ENCODE results near the gene TRIM26.

Gene TRIM26

DNA sequence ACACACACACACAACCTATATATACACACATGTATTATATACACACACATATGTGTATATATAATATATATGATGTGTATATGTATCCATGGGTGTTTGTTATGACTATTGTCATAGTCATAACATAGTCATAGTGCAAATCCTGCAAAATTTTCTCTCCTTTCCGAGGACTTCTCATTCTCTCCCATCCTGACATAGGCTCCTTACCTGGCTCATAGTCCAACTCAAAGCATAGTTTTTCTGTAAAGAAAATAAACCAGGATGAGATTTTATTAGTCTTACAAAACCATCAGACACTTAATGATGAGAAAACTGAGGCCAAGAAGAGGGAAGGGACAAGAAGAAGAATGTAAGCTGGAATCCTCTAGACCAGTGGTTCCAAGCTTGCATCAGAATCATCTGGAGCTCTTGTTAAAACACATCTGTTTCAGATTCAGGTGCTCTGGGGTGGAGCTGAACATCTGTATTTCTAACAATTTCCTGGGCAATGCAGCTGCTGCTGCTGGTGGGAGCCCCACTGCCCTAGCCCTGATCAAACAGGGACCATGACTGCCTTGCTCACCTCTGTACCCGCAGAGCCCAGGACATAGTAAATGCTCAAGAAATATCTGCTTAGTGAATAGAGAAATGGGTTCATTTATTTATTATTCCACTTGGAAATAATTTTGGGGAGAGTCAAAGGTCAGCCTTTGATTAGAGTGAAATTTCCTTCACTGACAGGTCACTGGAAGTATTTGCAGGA is 57.5 kb downstream of the TRIM26 start:
- TF ChIP-seq, protein P1, sequence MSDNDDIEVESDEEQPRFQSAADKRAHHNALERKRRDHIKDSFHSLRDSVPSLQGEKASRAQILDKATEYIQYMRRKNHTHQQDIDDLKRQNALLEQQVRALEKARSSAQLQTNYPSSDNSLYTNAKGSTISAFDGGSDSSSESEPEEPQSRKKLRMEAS (IDR thresholded peaks at IDR 0.05; ENCODE audit: low read depth, low read length) = no peak
- TF ChIP-seq MYC (IDR thresholded peaks at IDR 0.05; ENCODE audit: low read depth, low read length) (no peak), POLR2A (IDR thresholded peaks at IDR 0.05; ENCODE audit: extremely low read depth, insufficient read length) (no peak)
- TF ChIP-seq, protein P2, sequence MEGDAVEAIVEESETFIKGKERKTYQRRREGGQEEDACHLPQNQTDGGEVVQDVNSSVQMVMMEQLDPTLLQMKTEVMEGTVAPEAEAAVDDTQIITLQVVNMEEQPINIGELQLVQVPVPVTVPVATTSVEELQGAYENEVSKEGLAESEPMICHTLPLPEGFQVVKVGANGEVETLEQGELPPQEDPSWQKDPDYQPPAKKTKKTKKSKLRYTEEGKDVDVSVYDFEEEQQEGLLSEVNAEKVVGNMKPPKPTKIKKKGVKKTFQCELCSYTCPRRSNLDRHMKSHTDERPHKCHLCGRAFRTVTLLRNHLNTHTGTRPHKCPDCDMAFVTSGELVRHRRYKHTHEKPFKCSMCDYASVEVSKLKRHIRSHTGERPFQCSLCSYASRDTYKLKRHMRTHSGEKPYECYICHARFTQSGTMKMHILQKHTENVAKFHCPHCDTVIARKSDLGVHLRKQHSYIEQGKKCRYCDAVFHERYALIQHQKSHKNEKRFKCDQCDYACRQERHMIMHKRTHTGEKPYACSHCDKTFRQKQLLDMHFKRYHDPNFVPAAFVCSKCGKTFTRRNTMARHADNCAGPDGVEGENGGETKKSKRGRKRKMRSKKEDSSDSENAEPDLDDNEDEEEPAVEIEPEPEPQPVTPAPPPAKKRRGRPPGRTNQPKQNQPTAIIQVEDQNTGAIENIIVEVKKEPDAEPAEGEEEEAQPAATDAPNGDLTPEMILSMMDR (IDR thresholded peaks at IDR 0.05; ENCODE audit: low read depth, low read length) = no peak
- DNase-seq (ENCODE audit: low read depth) = no peak
- no peak overlapping the region for H3K4me3 ChIP-seq (ENCODE audit: low read depth, low read length)

DNA sequence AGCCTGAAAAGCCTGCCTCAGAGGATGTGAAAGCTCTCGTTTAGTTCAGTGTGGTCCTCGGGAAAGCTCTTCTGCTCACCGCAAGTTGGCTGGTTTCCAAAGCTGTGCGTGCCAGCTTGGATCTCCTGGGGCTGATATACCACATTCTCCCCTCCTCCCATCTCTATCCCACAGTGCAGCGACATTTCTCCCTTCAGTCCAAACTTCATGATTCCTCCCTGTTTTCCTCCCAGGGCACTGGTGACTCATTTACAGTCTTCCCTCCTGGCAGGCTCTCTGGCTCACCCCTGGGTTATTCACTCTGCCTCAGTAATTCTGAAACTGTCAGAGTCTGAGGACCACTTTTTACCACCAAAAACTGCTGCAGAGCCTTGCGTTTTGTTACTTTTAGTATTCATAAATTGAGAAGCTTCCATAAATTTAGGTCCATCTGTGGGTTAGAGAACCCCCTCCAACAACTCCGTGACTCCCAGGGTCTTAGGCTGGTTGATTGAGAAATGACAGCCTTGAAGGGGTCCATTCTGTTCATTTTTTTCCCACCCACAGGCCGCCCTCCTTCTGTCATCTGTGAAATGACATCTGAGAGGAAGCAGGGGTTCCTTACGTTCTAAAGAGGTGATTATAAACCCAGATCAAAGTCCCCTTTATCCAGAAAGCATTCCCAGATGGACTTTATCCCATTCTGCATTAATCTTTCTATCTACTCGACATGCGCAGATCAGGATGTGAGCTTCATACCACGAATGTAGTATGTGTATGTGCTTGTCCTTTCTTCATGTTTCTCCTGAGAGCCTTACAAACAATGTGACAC is 58.3 kb downstream of the TRIM26 start:
- TF ChIP-seq, protein P1 (IDR thresholded peaks at IDR 0.05; ENCODE audit: low read depth, low read length) = no peak
- TF ChIP-seq MYC (IDR thresholded peaks at IDR 0.05; ENCODE audit: low read depth, low read length) (no peak), POLR2A (IDR thresholded peaks at IDR 0.05; ENCODE audit: extremely low read depth, insufficient read length) (no peak)
- TF ChIP-seq, protein P2 (IDR thresholded peaks at IDR 0.05; ENCODE audit: low read depth, low read length) = no peak
- DNase-seq (ENCODE audit: low read depth) = no peak
- no peak overlapping the region for H3K4me3 ChIP-seq (ENCODE audit: low read depth, low read length)

DNA sequence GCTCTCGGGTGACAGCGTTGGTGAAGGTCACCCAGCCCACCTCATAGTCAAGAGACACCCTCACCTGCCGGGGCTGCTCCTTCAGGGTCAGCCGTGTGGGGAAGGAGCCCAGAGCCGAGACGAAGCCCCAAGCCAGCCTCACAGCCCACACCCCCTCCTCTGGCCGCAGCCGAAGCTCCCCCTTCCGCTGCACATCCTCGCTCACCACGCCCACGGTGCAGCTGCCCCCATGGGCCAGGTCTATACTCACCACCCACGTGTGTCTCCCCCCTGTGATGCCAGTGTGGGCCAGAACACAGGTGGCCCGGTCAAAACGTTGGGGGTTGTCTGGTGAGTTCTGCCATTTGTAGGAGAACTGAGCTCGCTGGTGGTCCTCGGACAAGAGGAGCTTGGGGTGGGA is 59.1 kb downstream of the TRIM26 start:
- no peak for DNase-seq (ENCODE audit: low read depth)
- no peak overlapping the region for H3K4me3 ChIP-seq (ENCODE audit: low read depth, low read length)
- TF ChIP-seq, protein P2 (IDR thresholded peaks at IDR 0.05; ENCODE audit: low read depth, low read length) = no peak
- no peak for TF ChIP-seq MYC (IDR thresholded peaks at IDR 0.05; ENCODE audit: low read depth, low read length)
- no peak for TF ChIP-seq POLR2A (IDR thresholded peaks at IDR 0.05; ENCODE audit: extremely low read depth, insufficient read length)
- TF ChIP-seq, protein P1 (IDR thresholded peaks at IDR 0.05; ENCODE audit: low read depth, low read length) = no peak

DNA sequence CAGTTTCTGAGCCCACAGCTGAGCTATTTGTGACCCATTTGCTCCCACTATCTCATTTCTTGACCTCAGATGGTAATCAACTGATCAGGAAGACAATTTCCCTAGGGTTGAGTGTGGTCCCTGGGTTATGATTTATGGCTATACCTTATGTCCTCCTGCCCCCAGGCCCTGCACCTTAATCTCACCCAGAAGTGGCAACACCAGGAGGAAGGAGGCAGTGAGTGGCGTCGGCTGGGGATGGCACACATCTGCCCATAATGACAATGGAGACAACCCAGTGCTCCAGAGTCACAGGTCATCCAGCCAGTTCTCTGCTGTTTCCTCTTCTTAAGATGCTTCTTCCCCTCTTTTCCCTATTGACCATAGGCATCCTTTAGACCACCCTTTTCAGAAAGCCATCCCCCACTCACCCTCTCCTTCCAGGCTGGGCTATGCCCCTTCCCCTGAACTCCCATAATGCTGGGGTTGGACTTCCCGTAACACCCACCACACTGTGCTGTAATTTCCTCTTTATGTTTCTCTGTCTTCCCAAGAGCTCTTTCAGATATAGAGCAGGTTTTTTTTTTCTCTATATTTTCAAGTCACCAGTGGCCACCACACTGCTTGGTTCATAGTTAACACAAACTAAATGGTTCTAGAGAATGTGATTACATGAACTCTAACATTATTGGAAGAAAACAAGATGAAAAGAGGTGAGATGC is 60.1 kb downstream of the TRIM26 start:
- H3K4me3 ChIP-seq (ENCODE audit: low read depth, low read length) = no peak overlapping the region
- TF ChIP-seq MYC (IDR thresholded peaks at IDR 0.05; ENCODE audit: low read depth, low read length) (no peak), POLR2A (IDR thresholded peaks at IDR 0.05; ENCODE audit: extremely low read depth, insufficient read length) (no peak)
- TF ChIP-seq, protein P2 (IDR thresholded peaks at IDR 0.05; ENCODE audit: low read depth, low read length) = no peak
- TF ChIP-seq, protein P1 (IDR thresholded peaks at IDR 0.05; ENCODE audit: low read depth, low read length) = no peak
- no peak for DNase-seq (ENCODE audit: low read depth)

DNA sequence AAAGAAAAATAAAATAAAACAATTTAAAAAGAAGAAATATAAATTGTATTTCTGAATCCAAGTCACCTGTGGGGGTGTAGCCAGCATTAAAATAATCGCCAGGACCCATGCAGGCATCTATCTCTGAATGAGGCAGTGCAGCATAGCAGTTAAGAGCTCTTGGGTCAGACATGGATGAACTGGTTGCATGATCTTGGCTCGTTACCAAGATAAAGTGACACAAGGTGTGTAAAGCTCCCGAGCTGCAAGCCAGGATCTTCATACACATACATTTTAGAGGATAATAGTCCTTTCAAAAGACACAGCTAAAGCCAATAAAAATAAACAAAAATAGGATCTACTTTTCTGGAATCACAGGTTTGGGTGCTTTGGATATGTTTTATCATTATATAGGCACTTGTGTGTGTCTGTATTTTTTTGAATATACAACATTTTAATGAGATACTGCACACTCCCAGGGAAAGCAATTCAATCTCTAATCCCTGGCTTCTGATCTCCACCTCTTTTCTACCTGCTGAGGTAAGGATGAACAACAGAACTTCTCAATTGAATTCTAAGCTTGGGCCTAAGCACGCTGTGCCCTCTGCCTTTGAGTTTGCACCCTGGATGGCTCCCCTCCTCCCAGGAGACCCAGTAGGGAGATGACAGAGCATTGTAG is 61.1 kb downstream of the TRIM26 start:
- no peak for DNase-seq (ENCODE audit: low read depth)

More for the DNA sequence above, 61.1 kb downstream of the TRIM26 start:
- H3K4me3 ChIP-seq (ENCODE audit: low read depth, low read length) = no peak overlapping the region
- TF ChIP-seq, protein P1 (IDR thresholded peaks at IDR 0.05; ENCODE audit: low read depth, low read length) = no peak
- no peak for TF ChIP-seq POLR2A (IDR thresholded peaks at IDR 0.05; ENCODE audit: extremely low read depth, insufficient read length)
- no peak for TF ChIP-seq MYC (IDR thresholded peaks at IDR 0.05; ENCODE audit: low read depth, low read length)
- TF ChIP-seq, protein P2 (IDR thresholded peaks at IDR 0.05; ENCODE audit: low read depth, low read length) = no peak
